GM20000 (cell line): Measurements from ENCODE around the gene BIRC3.
A peak's percentile ranks its signal among the peaks of the same experiment; 100 is the strongest.

Experiments
- DNase-seq: peaks from one replicate; pipeline ENCODE4 v3.0.0; 2012; ENCODE audit warnings: low spot score
- TF ChIP-seq, protein P1 (sequence below): IDR thresholded peaks from 2 replicates; pipeline ENCODE4 v1.5.1; 2012; ENCODE audit warnings: mild to moderate bottlenecking, control low read depth; ENCODE audit errors: extremely low read depth, missing control alignments

The BIRC3 gene

DNA sequence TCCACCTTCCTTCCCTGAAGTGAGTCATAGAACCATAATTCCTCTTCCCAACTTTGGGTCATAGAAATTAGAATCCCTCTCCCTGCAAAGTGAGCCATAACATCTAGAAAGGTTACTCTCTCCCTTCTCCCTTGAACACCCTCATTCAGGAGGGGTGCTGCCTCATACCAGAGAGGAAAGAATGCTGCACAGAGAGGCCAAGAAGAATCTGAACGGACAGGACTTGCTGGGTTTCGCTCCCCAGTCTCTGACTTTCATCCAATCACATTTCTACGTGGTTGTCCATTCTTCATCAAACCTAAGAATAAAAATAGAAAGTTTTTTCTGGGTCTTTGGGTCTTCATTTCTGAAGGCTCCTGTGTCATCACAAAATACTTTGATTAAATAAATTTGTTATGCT is 31.0 kb upstream of the BIRC3 start:
- no peak for DNase-seq
- TF ChIP-seq, protein P1, sequence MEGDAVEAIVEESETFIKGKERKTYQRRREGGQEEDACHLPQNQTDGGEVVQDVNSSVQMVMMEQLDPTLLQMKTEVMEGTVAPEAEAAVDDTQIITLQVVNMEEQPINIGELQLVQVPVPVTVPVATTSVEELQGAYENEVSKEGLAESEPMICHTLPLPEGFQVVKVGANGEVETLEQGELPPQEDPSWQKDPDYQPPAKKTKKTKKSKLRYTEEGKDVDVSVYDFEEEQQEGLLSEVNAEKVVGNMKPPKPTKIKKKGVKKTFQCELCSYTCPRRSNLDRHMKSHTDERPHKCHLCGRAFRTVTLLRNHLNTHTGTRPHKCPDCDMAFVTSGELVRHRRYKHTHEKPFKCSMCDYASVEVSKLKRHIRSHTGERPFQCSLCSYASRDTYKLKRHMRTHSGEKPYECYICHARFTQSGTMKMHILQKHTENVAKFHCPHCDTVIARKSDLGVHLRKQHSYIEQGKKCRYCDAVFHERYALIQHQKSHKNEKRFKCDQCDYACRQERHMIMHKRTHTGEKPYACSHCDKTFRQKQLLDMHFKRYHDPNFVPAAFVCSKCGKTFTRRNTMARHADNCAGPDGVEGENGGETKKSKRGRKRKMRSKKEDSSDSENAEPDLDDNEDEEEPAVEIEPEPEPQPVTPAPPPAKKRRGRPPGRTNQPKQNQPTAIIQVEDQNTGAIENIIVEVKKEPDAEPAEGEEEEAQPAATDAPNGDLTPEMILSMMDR, result no peak

DNA sequence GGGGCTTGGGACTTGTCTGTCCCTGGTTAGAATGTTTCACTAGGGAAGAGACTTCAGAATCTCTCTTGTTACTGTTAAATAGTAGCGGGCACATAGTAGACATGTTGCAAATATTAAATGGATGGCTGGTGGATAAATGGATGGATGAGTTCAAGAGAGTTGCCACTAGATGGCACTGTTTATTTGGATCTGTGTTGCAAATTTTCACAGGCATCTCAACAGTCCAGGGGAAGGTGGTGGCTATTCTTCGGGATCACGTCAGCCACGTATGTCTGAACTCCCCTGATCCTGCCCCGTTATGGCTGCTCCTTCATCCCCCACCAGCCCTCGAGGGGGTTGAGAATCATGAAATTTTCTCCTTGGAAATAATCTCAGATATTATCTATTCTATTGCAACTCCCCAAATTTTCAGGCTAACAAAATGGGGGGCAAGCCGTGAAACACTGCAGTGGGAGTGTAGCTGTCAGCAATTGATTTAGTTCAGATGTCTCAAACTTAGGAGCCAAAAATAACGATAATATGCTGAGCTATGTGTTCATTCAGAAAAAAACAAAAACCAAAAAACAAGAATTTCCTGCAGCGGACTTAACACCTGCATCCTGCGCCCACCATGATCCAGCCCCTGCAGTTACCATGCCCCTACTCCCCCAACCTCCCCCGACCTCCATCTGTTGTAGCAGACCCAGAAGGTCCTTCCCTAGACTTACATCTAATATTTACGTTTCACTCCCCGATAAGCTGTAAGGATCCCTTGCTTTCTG is 29.1 kb upstream of the BIRC3 start:
- DNase-seq, result peak; percentile 75

DNA sequence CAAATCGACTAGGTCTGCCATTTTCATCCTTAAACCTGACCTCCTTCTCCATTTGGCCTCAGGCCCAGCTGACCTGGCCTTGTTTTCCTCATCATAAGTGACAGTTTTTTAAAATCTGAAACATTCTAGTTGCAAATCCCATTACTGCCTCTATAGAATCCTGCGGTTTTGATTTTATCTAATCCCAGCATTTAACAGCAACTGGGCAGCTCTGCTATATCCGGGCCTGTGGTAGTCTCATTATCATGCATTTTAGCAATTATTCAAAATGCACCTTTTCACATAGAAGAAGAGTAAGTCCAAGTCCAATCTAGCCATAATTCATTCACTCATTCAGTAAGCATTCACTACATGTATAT is 28.6 kb upstream of the BIRC3 start:
- TF ChIP-seq, protein P1, result no peak
- no peak for DNase-seq

More for the DNA sequence above, 29.1 kb upstream of the BIRC3 start:
- TF ChIP-seq, protein P1, result peak; percentile 21

DNA sequence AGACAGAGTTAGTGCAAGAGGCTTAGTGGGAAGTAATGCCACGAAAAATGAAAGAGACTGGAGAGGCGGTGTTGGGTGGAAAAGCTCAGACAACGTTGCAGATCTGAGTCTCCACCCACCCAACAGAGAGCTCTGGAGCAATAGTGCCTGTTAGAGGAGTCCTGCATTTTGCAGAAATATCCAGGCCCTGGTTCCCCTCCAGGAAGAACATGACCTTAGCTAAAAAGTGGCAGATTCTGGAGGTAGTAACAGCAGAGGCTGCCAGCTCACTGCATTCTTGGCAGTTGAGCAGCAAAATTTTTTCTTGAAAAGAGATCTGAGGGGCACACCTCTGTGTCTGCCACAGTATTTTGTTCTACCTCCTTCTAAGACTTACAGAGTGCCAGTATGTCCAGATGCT is 27.7 kb upstream of the BIRC3 start:
- TF ChIP-seq, protein P1, result no peak

DNA sequence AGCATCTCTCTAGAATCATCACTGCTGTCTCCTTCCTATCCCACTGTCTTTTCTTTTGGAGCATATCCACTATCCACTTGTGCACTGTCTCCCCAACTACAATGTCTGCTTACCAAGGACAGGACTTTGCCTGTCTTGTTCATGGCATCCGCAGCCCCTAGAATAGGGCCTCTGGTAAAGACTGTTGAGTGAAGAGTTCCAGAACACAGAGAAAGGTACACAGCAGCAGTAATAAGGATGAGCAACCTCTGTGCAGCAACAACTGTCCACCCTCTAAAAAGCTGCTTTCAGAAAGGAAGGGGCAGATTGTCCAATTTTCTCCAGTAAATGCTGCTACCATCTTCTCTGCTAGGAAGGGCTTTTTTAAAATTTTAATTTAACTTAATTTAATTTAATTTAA is 25.5 kb upstream of the BIRC3 start:
- TF ChIP-seq, protein P1, result no peak
- DNase-seq, result no peak

More for the DNA sequence above, 27.7 kb upstream of the BIRC3 start:
- no peak for DNase-seq

DNA sequence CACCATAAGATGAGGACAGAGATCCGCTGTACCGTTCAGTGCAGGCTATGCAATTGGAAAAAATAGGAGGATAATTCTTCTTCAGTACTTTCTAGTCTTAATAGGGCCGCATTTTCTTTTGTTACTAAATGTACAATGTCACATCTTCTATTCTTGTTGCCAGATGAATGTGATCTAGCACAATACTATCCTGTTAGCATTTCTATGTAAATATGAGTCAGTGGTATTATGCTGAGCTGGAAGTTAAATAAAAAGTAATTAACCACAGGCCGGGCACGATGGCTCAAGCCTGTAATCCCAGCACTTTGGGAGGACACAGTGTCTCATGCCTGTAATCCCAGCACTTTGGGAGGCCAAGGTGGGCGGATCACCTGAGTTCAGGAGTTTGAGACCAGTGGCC is 24.4 kb upstream of the BIRC3 start:
- DNase-seq, result no peak
- TF ChIP-seq, protein P1, result no peak

DNA sequence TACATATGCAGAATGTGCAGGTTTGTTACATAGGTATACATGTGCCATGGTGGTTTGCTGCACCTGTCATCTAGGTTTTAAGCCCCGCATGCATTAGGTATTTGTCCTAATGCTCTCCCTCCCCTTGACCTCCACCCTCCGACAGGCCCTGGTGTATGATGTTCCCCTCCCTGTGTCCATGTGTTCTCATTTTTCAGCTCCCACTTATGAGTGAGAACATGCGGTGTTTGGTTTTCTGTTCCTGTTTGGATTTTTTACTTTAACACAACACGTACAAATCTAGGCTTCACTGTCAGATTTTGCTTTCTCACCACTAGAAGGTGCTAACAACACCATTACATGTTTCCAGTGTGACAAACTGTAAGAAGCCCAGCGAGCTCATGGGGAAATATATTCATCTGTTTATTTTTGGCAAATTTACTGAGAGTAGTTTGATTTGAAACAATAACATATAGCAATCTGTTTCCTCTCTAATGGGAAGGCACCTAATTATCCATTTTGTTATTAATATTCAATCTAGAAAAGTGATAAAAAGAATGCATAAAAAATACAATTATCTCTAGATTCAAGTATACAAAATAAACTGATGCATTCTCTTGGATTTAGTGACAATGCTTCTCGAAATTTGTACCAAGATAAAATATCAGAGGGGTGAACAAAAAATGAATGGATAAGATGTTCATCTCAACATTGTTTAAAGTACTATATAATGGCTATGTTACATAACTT is 23.2 kb upstream of the BIRC3 start:
- peak; percentile 62 for DNase-seq
- TF ChIP-seq, protein P1, result peak; percentile 82
